IMR-90 (cell line): ENCODE data around the gene ETFRF1. TPM values are rescaled to one million over a fixed set of nuclear protein-coding genes. Genes with fewer than 3 reads are reported as not detected.

Source experiments
- ATAC-seq: fragments of 200-7000 bp; cut with Tn5 transposase; 2 replicates; pipeline ENCODE4 v1.9.1; 2020; ENCODE audit warnings: low read depth, mild to moderate bottlenecking, moderate library complexity
- BruUV-seq: library from RNA; stranded (reverse); fragments of 400-500 nt; replicated peaks from 2 replicates; lab custom pipeline; 2021; lab: Mats Ljungman, UMichigan
- CTCF ChIA-PET: fragments of 300-600 bp; formaldehyde crosslinking; extraction: SDS; loops from one replicate; lab custom pipeline; 2021; ENCODE audit warnings: antibody characterized with exemption; lab: Yijun Ruan, JAX
- POLR2A ChIA-PET: fragments of 300-600 bp; sonication (Branson Sonifier 250); formaldehyde crosslinking; loops from one replicate; lab custom pipeline; 2022; ENCODE audit warnings: antibody characterized with exemption; ENCODE audit not compliant: unreplicated experiment; lab: Charles Lee
- DNase-seq: peaks from one replicate; pipeline ENCODE4 v3.0.0; 2013
- H2AFZ ChIP-seq: replicated peaks from 2 replicates; pipeline ENCODE3; 2013; ENCODE audit warnings: low read length, mild to moderate bottlenecking; ENCODE audit not compliant: poor library complexity
- H2AK5ac ChIP-seq: 2 replicates; pipeline ENCODE4 v1.6.1; 2013; ENCODE audit warnings: low read depth, low read length, inconsistent platforms
- H2AK9ac ChIP-seq: replicated peaks from 2 replicates; pipeline ENCODE3; 2013; ENCODE audit warnings: mild to moderate bottlenecking, low read depth, low read length, moderate library complexity; ENCODE audit not compliant: poor library complexity
- H2BK120ac ChIP-seq: 2 replicates; pipeline ENCODE4 v1.6.1; 2013; ENCODE audit warnings: low read depth, low read length, inconsistent platforms
- H2BK15ac ChIP-seq: 3 replicates; pipeline ENCODE4 v1.6.1; 2013; ENCODE audit warnings: low read depth, low read length, inconsistent platforms
- H2BK20ac ChIP-seq: 2 replicates; pipeline ENCODE4 v1.6.1; 2013; ENCODE audit warnings: low read depth, mild to moderate bottlenecking, inconsistent platforms, low read length, moderate library complexity
- H2BK5ac ChIP-seq: 2 replicates; pipeline ENCODE4 v1.6.1; 2013; ENCODE audit warnings: mild to moderate bottlenecking, low read depth, low read length, inconsistent platforms; ENCODE audit not compliant: poor library complexity, severe bottlenecking
- H3K14ac ChIP-seq: replicated peaks from 2 replicates; pipeline ENCODE4 v1.6.1; 2013; ENCODE audit warnings: low read depth, low read length, inconsistent platforms
- H3K18ac ChIP-seq: 2 replicates; pipeline ENCODE4 v1.6.1; 2013; ENCODE audit warnings: low read depth, low read length, control low read depth
- H3K23ac ChIP-seq: 2 replicates; pipeline ENCODE4 v1.6.1; 2013; ENCODE audit warnings: low read depth, low read length, inconsistent platforms
- H3K27ac ChIP-seq: 2 replicates; pipeline ENCODE4 v1.5.1; 2013; ENCODE audit warnings: mild to moderate bottlenecking, control low read depth, low read length; ENCODE audit not compliant: insufficient read depth
- H3K27me3 ChIP-seq: 2 replicates; pipeline ENCODE4 v1.6.1; 2013; ENCODE audit warnings: low read length; ENCODE audit not compliant: control insufficient read depth, insufficient read depth
- H3K36me3 ChIP-seq: 2 replicates; pipeline ENCODE4 v1.6.1; 2013; ENCODE audit warnings: low read length, mixed read lengths; ENCODE audit not compliant: control insufficient read depth, insufficient read depth
- H3K4ac ChIP-seq: 2 replicates; pipeline ENCODE4 v1.6.1; 2013; ENCODE audit warnings: low read depth, low read length, inconsistent platforms
- H3K4me1 ChIP-seq: 2 replicates; pipeline ENCODE4 v1.6.1; 2013; ENCODE audit warnings: low read length, mixed read lengths; ENCODE audit not compliant: control insufficient read depth, insufficient read depth
- H3K4me2 ChIP-seq: 2 replicates; pipeline ENCODE4 v1.6.1; 2013; ENCODE audit warnings: low read depth, mild to moderate bottlenecking, control low read depth, low read length, moderate library complexity
- H3K4me3 ChIP-seq: 2 replicates; pipeline ENCODE4 v1.5.1; 2013; ENCODE audit warnings: low read depth, mild to moderate bottlenecking, control low read depth, low read length, moderate library complexity; ENCODE audit not compliant: insufficient read depth
- H3K56ac ChIP-seq: 2 replicates; pipeline ENCODE4 v1.6.1; 2013; ENCODE audit warnings: low read length, inconsistent platforms; ENCODE audit not compliant: insufficient read depth; ENCODE audit errors: extremely low read depth
- H3K79me1 ChIP-seq, 2 experiments: 2 replicates each; pipeline ENCODE4 v1.6.1; 2013; ENCODE audit warnings: low read length in 2 of 2, inconsistent platforms in 1 of 2, low read depth in 1 of 2
- H3K9ac ChIP-seq: 2 replicates; pipeline ENCODE4 v1.6.1; 2013; ENCODE audit warnings: low read depth, low read length, control low read depth
- H3K9me1 ChIP-seq: 2 replicates; pipeline ENCODE4 v1.6.1; 2013; ENCODE audit warnings: low read length, inconsistent platforms; ENCODE audit not compliant: insufficient read depth
- H3K9me3 ChIP-seq: 2 replicates; pipeline ENCODE4 v1.6.1; 2013; ENCODE audit warnings: low read length; ENCODE audit not compliant: control insufficient read depth, insufficient read depth
- H4K20me1 ChIP-seq: 2 replicates; pipeline ENCODE4 v1.6.1; 2013; ENCODE audit warnings: low read length, inconsistent platforms; ENCODE audit not compliant: insufficient read depth
- H4K5ac ChIP-seq: 2 replicates; pipeline ENCODE4 v1.6.1; 2013; ENCODE audit warnings: mild to moderate bottlenecking, low read depth, low read length, control low read depth
- H4K8ac ChIP-seq, 2 experiments: 2 replicates each; pipeline ENCODE4 v1.6.1; 2013; ENCODE audit warnings: low read depth in 2 of 2, low read length in 2 of 2, control low read depth in 1 of 2, inconsistent platforms in 1 of 2
- H4K91ac ChIP-seq: 2 replicates; pipeline ENCODE4 v1.6.1; 2013; ENCODE audit warnings: low read depth, low read length, inconsistent platforms; ENCODE audit not compliant: insufficient read depth
- BHLHE40 ChIP-seq: fragments of 150-350 bp; IDR thresholded peaks from 2 replicates; pipeline ENCODE4 v1.6.1; 2016; ENCODE audit warnings: mild to moderate bottlenecking, low read depth, low read length
- CEBPB ChIP-seq: IDR thresholded peaks from 2 replicates; pipeline ENCODE4 v1.6.1; 2012; ENCODE audit warnings: low read depth, low read length, improper control_type of control experiment
- CHD1 ChIP-seq: IDR thresholded peaks from 2 replicates; pipeline ENCODE4 v1.6.1; 2012; ENCODE audit warnings: low read depth, low read length, improper control_type of control experiment
- ELK1 ChIP-seq: fragments of 150-350 bp; IDR thresholded peaks from 2 replicates; pipeline ENCODE4 v1.6.1; 2016; ENCODE audit warnings: low read depth, mild to moderate bottlenecking, low read length, moderate library complexity, borderline replicate concordance
- FOS ChIP-seq: fragments of 150-350 bp; IDR thresholded peaks from 2 replicates; pipeline ENCODE4 v1.6.1; 2016; ENCODE audit warnings: low read depth, low read length
- MAFK ChIP-seq: IDR thresholded peaks from 2 replicates; pipeline ENCODE4 v1.6.1; 2012; ENCODE audit warnings: low read depth, low read length, improper control_type of control experiment
- MAZ ChIP-seq: IDR thresholded peaks from 2 replicates; pipeline ENCODE4 v1.6.1; 2012; ENCODE audit warnings: low read depth, mild to moderate bottlenecking, low read length, improper control_type of control experiment, moderate library complexity, borderline replicate concordance
- MXI1 ChIP-seq: IDR thresholded peaks from 2 replicates; pipeline ENCODE4 v1.6.1; 2012; ENCODE audit warnings: low read depth, mild to moderate bottlenecking, low read length, moderate library complexity, borderline replicate concordance
- NFE2L2 ChIP-seq: fragments of 150-350 bp; IDR thresholded peaks from 2 replicates; pipeline ENCODE4 v1.6.1; 2016; ENCODE audit warnings: low read depth, mild to moderate bottlenecking, low read length
- POLR2A ChIP-seq: IDR thresholded peaks from 2 replicates; pipeline ENCODE4 v1.6.1; 2012; ENCODE audit warnings: mild to moderate bottlenecking, low read depth, low read length
- RAD21 ChIP-seq: IDR thresholded peaks from 2 replicates; pipeline ENCODE4 v1.6.1; 2012; ENCODE audit warnings: low read length, improper control_type of control experiment
- RCOR1 ChIP-seq: IDR thresholded peaks from 2 replicates; pipeline ENCODE4 v1.6.1; 2012; ENCODE audit warnings: mild to moderate bottlenecking, low read length, improper control_type of control experiment; ENCODE audit not compliant: insufficient replicate concordance
- RFX5 ChIP-seq: IDR thresholded peaks from 2 replicates; pipeline ENCODE4 v1.8.0; 2012; ENCODE audit warnings: low read depth, mild to moderate bottlenecking, low read length, moderate library complexity
- SMC3 ChIP-seq: fragments of 150-350 bp; IDR thresholded peaks from 2 replicates; pipeline ENCODE4 v1.6.1; 2016; ENCODE audit warnings: low read depth, mild to moderate bottlenecking, antibody characterized with exemption, low read length, moderate library complexity
- WGBS, 2 experiments: methylation state at CpG; one replicate each; pipeline versions ENCODE4 v1.1.5 to v1.1.7; 2013; ENCODE audit warnings: missing lambda C conversion rate in 2 of 2; ENCODE audit not compliant: insufficient read length in 1 of 2; ENCODE audit errors: extremely low coverage in 2 of 2; 5-methylcytosine and 5-hydroxymethylcytosine counted together
- dilution Hi-C: fragments of 300-500 bp; cut with HindIII; formaldehyde crosslinking; loops from one replicate; pipeline ENCODE4 v1.14.3; 2018; ENCODE audit warnings: low sequenced_read_pairs; ENCODE audit not compliant: unreplicated experiment
- in situ Hi-C: fragments of 300-500 bp; cut with MboI; formaldehyde crosslinking; loops from 3 replicates; pipeline ENCODE4 v1.14.3; 2019; ENCODE audit warnings: low sequenced_read_pairs, inconsistent platforms, mixed read lengths
- intact Hi-C: fragments of 100-400 bp; cut with micrococcal nuclease; formaldehyde crosslinking; loops from 2 replicates; pipeline ENCODE4 v1.10.0; 2022
- polyA plus RNA-seq, 3 experiments: library from polyadenylated mRNA; depleted of rRNA; stranded (reverse); fragments of >200 nt; gene quantifications; 2 replicates each; pipeline ENCODE4 v1.2.3, GENCODE V29; 2012; ENCODE audit warnings: low replicate concordance in 1 of 3
- total RNA-seq: library from RNA; depleted of rRNA; stranded (reverse); fragments of >200 nt; gene quantifications from 2 replicates; pipeline ENCODE4 v1.2.3, GENCODE V29; 2012
- TF ChIP-seq, protein P1 (sequence below): conservative IDR thresholded peaks from 2 replicates; pipeline ENCODE4 v1.5.1; 2012; ENCODE audit warnings: mild to moderate bottlenecking, low read depth, low read length, improper control_type of control experiment
- TF ChIP-seq, protein P2 (sequence below): fragments of 150-350 bp; IDR thresholded peaks from 2 replicates; pipeline ENCODE4 v1.6.1; 2017; ENCODE audit warnings: mild to moderate bottlenecking, antibody characterized with exemption, low read length, low read depth

Gene ETFRF1
- total and polyA plus RNA-seq, 2 of the 4 experiments (the other 2 are of a cell fraction) = 8.6 to 14.4 TPM

GRCh38 chr12:25197608-25198007 is 2.6 kb downstream of the ETFRF1 start:
- no peak overlapping the region for H4K91ac ChIP-seq
- DNase-seq (no peak), ATAC-seq (no peak)
- no peak overlapping the region for H3K4me3 ChIP-seq
- H3K9ac ChIP-seq = no peak overlapping the region
- H4K8ac ChIP-seq = no peak overlapping the region
- H2BK20ac ChIP-seq = no peak overlapping the region
- CTCF ChIA-PET = no interaction called here
- POLR2A ChIA-PET = no interaction called here
- H3K4ac ChIP-seq = no peak overlapping the region
- H2BK5ac ChIP-seq = no peak overlapping the region
- no peak overlapping the region for H4K5ac ChIP-seq
- H3K27ac ChIP-seq = no peak overlapping the region
- H2AK9ac ChIP-seq = no peak overlapping the region
- no peak overlapping the region for H2AFZ ChIP-seq
- dilution Hi-C loops = no loop called here
- H3K56ac ChIP-seq = no peak overlapping the region
- H3K27me3 ChIP-seq = no peaks in the 10 kb centered on the region
- H2BK15ac ChIP-seq = no peak overlapping the region
- no TSS peak for BruUV-seq
- H3K9me3 ChIP-seq = no peaks in the 10 kb centered on the region
- no peak overlapping the region for H3K23ac ChIP-seq
- H3K18ac ChIP-seq = no peak overlapping the region
- no CpG with 5 or more reads among the region's 2 CpGs for WGBS, 2 experiments
- no peak overlapping the region for H2AK5ac ChIP-seq
- in situ Hi-C loops = no loop called here
- no peaks in the 10 kb centered on the region for H4K20me1 ChIP-seq
- H3K4me2 ChIP-seq = no peak overlapping the region
- no peak overlapping the region for H2BK120ac ChIP-seq
- no peak overlapping the region for H3K14ac ChIP-seq
- TF ChIP-seq SMC3 (no peak), CEBPB (no peak), POLR2A (no peak), FOS (no peak), RCOR1 (no peak), BHLHE40 (no peak), NFE2L2 (no peak), CHD1 (no peak), MXI1 (no peak), RAD21 (no peak), ELK1 (no peak), MAZ (no peak), MAFK (no peak), RFX5 (no peak)
- TF ChIP-seq, protein P1, sequence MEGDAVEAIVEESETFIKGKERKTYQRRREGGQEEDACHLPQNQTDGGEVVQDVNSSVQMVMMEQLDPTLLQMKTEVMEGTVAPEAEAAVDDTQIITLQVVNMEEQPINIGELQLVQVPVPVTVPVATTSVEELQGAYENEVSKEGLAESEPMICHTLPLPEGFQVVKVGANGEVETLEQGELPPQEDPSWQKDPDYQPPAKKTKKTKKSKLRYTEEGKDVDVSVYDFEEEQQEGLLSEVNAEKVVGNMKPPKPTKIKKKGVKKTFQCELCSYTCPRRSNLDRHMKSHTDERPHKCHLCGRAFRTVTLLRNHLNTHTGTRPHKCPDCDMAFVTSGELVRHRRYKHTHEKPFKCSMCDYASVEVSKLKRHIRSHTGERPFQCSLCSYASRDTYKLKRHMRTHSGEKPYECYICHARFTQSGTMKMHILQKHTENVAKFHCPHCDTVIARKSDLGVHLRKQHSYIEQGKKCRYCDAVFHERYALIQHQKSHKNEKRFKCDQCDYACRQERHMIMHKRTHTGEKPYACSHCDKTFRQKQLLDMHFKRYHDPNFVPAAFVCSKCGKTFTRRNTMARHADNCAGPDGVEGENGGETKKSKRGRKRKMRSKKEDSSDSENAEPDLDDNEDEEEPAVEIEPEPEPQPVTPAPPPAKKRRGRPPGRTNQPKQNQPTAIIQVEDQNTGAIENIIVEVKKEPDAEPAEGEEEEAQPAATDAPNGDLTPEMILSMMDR = no peak
- TF ChIP-seq, protein P2, sequence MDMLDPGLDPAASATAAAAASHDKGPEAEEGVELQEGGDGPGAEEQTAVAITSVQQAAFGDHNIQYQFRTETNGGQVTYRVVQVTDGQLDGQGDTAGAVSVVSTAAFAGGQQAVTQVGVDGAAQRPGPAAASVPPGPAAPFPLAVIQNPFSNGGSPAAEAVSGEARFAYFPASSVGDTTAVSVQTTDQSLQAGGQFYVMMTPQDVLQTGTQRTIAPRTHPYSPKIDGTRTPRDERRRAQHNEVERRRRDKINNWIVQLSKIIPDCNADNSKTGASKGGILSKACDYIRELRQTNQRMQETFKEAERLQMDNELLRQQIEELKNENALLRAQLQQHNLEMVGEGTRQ = no peak
- H3K36me3 ChIP-seq = peaks cover 2% of the 10 kb centered on the region; the same call in 1 of the 2 replicates
- H3K9me1 ChIP-seq = peaks cover 12% of the 10 kb centered on the region
- intact Hi-C loops = no loop called here
- H3K79me1 ChIP-seq = peaks cover 4 to 47% of the 10 kb centered on the region in 2 experiments; a peak in 3 of 4 replicates
- H3K4me1 ChIP-seq = peaks cover 10% of the 10 kb centered on the region; the same call in 1 of the 2 replicates
